DMS153 treated with DMSO at 0.1 percent for 48 hours (cell line): ENCODE measurements around the gene ABCC12.

Experiments
- DNase-seq: peaks from one replicate; lab custom pipeline; 2025; ENCODE audit not compliant: unreplicated experiment; lab: John Stamatoyannopoulos, UW

The ABCC12 gene

GRCh38 chr16:48133455-48134211 lies 22.2 kb downstream of the ABCC12 start:
- DNase-seq: no peak

GRCh38 chr16:48132696-48133095 lies 23.1 kb downstream of the ABCC12 start:
- no peak for DNase-seq

- no peak for DNase-seq
Observed at GRCh38 chr16:48131201-48131935, 24.4 kb downstream of the ABCC12 start.

GRCh38 chr16:48129926-48130325 lies 25.9 kb downstream of the ABCC12 start:
- DNase-seq: no peak

- DNase-seq: no peak
Observed at GRCh38 chr16:48128769-48129168, 27.0 kb downstream of the ABCC12 start.

- DNase-seq: peak; percentile 51
Observed at GRCh38 chr16:48126801-48127644, 28.8 kb downstream of the ABCC12 start.

GRCh38 chr16:48125888-48126287 lies 29.9 kb downstream of the ABCC12 start:
- DNase-seq: no peak

GRCh38 chr16:48124266-48124665 lies 31.5 kb downstream of the ABCC12 start:
- no peak for DNase-seq

GRCh38 chr16:48123104-48123788 lies 32.5 kb downstream of the ABCC12 start:
- DNase-seq: no peak

GRCh38 chr16:48121276-48121675 lies 34.5 kb downstream of the ABCC12 start:
- DNase-seq: no peak

- no peak for DNase-seq
Observed at GRCh38 chr16:48118841-48119240, 37.0 kb downstream of the ABCC12 start.

GRCh38 chr16:48117217-48118105 lies 38.3 kb downstream of the ABCC12 start:
- no peak for DNase-seq

- no peak for DNase-seq
Observed at GRCh38 chr16:48115299-48115698, 40.5 kb downstream of the ABCC12 start.

GRCh38 chr16:48114410-48114809 lies 41.4 kb downstream of the ABCC12 start:
- DNase-seq: no peak

- no peak for DNase-seq
Observed at GRCh38 chr16:48113471-48113870, 42.3 kb downstream of the ABCC12 start.

GRCh38 chr16:48113001-48113400 lies 42.8 kb downstream of the ABCC12 start:
- no peak for DNase-seq

GRCh38 chr16:48112600-48112999 lies 43.2 kb downstream of the ABCC12 start:
- DNase-seq: no peak

GRCh38 chr16:48110982-48111381 lies 44.8 kb downstream of the ABCC12 start:
- no peak for DNase-seq

- DNase-seq: no peak
Observed at GRCh38 chr16:48110000-48110399, 45.8 kb downstream of the ABCC12 start.

- DNase-seq: no peak
Observed at GRCh38 chr16:48109475-48109874, 46.3 kb downstream of the ABCC12 start.
